ENCODE data around the gene PNMA6E.
"Not testable (repeated sequence)": the region's sequence is repeated elsewhere in the genome, so short reads cannot be mapped to it uniquely, and the experiment has no call there.

PNMA6E gene

DNA sequence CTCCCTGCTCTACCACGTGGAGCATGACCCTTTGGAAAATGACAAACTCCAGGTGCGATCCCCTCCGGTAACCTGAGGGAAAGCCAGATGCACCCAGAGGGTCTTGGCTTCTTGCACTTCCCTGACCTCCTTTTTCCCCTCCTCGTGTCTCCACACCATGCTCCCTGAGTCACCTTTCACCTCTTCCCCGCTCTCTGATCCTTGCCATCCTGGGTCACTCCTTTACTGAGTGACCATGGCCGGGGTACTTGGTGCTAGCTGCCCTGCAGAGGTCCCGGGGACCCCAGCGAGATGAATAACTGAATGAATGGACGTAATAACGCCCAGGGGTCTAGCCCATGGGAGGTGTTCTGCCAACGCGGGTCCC lies 9.7 kb upstream of the PNMA6E start:
- FAIRE-seq: peak; percentile 86
- no peak for DNase-seq (ENCODE audit: insufficient read length, low spot score)
- TF ChIP-seq POLR2A (IDR thresholded peaks at IDR 0.05; ENCODE audit: low read depth, low read length) (no peak), POU2F2 (IDR thresholded peaks at IDR 0.05; ENCODE audit: low read depth, low read length) (no peak), SPI1 (IDR thresholded peaks at IDR 0.05; ENCODE audit: low read depth, low read length) (no peak), POLR2AphosphoS5 (IDR thresholded peaks at IDR 0.05; ENCODE audit: low read depth, low read length) (no peak), TAF1 (IDR thresholded peaks at IDR 0.05; ENCODE audit: low read depth, low read length) (no peak), PAX5 (IDR thresholded peaks at IDR 0.05; ENCODE audit: insufficient read depth, low read length, severe bottlenecking) (no peak)

DNA sequence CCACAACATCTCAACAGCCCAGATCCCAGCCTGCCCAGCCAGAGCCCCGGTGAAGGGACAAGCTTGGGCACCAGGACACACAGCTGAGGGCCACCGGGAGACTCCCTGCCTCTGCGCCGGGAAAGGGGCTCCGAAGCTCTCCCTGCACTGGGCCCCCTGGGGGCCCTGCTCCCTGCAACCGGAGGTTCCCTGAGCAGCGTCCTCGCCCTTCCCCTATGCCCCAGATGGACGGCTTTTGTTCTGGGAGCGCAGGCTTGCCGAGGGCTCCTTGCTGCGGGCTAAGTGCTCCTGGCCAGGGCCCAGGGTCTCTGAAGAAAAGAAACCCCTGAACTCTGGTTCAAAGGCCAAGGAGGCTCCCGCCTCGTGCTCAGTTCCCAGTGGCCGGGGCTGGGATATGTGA lies 9.2 kb upstream of the PNMA6E start:
- no peak for DNase-seq (ENCODE audit: insufficient read length, low spot score)
- TF ChIP-seq SPI1 (IDR thresholded peaks at IDR 0.05; ENCODE audit: low read depth, low read length): no peak
- no peak for TF ChIP-seq PAX5 (IDR thresholded peaks at IDR 0.05; ENCODE audit: insufficient read depth, low read length, severe bottlenecking)
- no peak for FAIRE-seq

DNA sequence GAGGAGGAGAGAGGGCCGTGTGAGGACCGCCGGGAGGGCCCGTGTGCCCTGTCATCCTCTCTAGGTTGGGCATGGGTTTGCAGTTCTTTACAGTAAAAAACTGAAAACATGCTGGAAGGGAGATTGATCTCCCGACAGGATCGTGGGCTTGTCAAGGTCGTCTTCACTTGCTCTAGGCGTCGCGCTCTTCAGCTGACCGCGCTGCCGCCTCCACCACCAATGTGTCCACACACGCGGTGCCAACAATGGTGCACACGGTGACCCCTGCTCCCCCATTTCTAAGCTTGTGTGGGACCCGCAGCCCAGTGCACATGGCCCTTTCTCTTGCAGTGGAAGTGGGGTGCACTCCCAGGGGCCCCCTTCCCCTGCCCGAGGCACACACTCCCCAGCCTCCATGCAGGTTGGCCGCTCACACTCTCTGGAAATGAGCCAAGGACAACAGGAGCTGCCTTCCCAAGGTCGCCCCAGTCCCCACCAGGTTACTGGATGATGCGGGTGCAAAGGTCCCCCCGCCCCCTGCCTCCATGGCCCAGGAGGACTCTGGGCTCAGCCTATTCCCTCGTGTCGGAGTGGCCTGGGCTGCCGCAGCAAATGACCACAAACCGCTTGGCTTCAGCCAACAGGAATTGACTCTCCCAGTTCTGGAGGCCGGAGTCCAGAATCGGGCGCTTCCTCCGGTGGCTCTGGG lies 8.4 kb upstream of the PNMA6E start:
- no peak for FAIRE-seq
- TF ChIP-seq TAF1 (IDR thresholded peaks at IDR 0.05; ENCODE audit: low read depth, low read length): no peak
- no peak for TF ChIP-seq POLR2AphosphoS5 (IDR thresholded peaks at IDR 0.05; ENCODE audit: low read depth, low read length)
- no peak for TF ChIP-seq PAX5 (IDR thresholded peaks at IDR 0.05; ENCODE audit: insufficient read depth, low read length, severe bottlenecking)
- TF ChIP-seq POU2F2 (IDR thresholded peaks at IDR 0.05; ENCODE audit: low read depth, low read length): no peak
- TF ChIP-seq POLR2A (IDR thresholded peaks at IDR 0.05; ENCODE audit: low read depth, low read length): no peak
- TF ChIP-seq SPI1 (IDR thresholded peaks at IDR 0.05; ENCODE audit: low read depth, low read length): no peak
- DNase-seq (ENCODE audit: insufficient read length, low spot score): no peak

DNA sequence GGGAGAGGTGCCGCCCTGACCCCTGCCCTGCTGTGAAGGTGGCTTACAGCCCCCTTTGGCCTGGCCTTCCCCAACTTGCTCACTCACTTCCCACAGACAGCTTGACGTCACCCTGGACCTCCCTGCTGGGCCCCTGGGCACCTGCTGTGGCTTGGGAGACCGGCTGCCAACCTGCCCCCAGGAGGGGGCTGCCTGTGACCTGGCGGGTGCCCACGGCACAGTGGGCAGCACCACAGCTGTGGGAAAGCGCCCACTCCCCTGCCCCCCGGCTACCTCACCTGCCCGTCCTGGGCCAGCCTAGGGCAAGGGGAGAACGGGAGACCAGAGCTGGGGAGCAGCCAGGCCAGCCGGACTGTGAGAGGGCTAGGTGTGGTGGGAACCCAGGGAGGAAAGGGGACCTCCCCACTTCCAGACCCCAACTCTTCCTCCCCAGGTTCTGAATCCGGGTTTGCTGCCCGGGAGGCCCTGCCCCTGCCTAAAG lies 7.8 kb upstream of the PNMA6E start:
- DNase-seq (ENCODE audit: insufficient read length, low spot score): no peak
- no peak for FAIRE-seq

DNA sequence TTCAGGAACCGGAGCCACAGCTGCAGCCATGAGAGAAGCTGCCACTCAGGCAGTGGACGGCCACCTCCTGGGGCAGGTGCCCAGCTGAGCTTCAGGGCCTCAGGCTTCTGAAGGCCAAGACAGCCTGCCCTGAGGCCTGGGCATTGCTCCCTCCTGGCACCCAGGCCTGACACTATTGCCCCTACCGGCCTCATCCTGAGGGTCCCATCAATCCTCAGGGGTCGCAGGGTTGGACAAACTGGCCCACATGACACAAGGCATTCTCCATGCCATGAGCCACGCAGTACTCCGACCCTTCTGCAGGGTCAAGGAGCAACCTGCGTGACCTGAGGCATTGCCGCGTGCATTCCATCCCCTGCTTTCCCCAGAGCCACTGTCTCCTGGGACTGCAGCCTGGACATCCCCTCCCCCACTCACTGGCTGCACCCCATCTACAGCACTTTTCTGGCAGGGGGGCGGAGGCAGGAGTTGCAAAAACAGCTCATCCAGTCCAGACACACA lies 7.1 kb upstream of the PNMA6E start:
- DNase-seq (ENCODE audit: insufficient read length, low spot score) (no peak), FAIRE-seq (no peak)
- no peak for TF ChIP-seq PAX5 (IDR thresholded peaks at IDR 0.05; ENCODE audit: insufficient read depth, low read length, severe bottlenecking)
- TF ChIP-seq POU2F2 (IDR thresholded peaks at IDR 0.05; ENCODE audit: low read depth, low read length): no peak
- TF ChIP-seq SPI1 (IDR thresholded peaks at IDR 0.05; ENCODE audit: low read depth, low read length): no peak
- TF ChIP-seq TAF1 (IDR thresholded peaks at IDR 0.05; ENCODE audit: low read depth, low read length): no peak
- no peak for TF ChIP-seq POLR2AphosphoS5 (IDR thresholded peaks at IDR 0.05; ENCODE audit: low read depth, low read length)
- no peak for TF ChIP-seq POLR2A (IDR thresholded peaks at IDR 0.05; ENCODE audit: low read depth, low read length)

More for the DNA sequence above, 7.8 kb upstream of the PNMA6E start:
- TF ChIP-seq POLR2A (IDR thresholded peaks at IDR 0.05; ENCODE audit: low read depth, low read length) (no peak), POLR2AphosphoS5 (IDR thresholded peaks at IDR 0.05; ENCODE audit: low read depth, low read length) (no peak), SPI1 (IDR thresholded peaks at IDR 0.05; ENCODE audit: low read depth, low read length) (no peak), POU2F2 (IDR thresholded peaks at IDR 0.05; ENCODE audit: low read depth, low read length) (no peak), TAF1 (IDR thresholded peaks at IDR 0.05; ENCODE audit: low read depth, low read length) (no peak), PAX5 (IDR thresholded peaks at IDR 0.05; ENCODE audit: insufficient read depth, low read length, severe bottlenecking) (no peak)

DNA sequence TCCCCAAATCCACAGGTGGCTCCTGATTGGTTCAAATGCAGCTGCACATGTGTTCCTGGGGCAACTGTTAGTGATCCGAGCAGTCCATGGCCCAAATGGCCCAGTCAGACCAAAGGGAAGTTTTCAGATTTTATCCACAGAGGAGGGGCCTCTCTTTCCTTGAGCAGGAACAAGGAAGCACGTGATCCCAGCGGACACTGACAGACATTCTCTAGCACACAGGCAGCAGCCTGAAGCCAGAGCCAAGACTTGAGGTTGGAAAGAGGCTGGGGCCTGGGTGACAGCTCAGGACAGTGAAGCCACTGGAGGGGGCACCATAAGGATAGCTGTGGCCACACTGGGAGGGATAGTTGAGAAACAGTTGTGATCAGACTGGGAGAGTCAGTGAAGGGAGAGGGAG lies 6.6 kb upstream of the PNMA6E start:
- FAIRE-seq (no peak), DNase-seq (ENCODE audit: insufficient read length, low spot score) (no peak)
- TF ChIP-seq TAF1 (IDR thresholded peaks at IDR 0.05; ENCODE audit: low read depth, low read length): no peak
- TF ChIP-seq PAX5 (IDR thresholded peaks at IDR 0.05; ENCODE audit: insufficient read depth, low read length, severe bottlenecking): no peak
- no peak for TF ChIP-seq POU2F2 (IDR thresholded peaks at IDR 0.05; ENCODE audit: low read depth, low read length)
- TF ChIP-seq POLR2AphosphoS5 (IDR thresholded peaks at IDR 0.05; ENCODE audit: low read depth, low read length): no peak

DNA sequence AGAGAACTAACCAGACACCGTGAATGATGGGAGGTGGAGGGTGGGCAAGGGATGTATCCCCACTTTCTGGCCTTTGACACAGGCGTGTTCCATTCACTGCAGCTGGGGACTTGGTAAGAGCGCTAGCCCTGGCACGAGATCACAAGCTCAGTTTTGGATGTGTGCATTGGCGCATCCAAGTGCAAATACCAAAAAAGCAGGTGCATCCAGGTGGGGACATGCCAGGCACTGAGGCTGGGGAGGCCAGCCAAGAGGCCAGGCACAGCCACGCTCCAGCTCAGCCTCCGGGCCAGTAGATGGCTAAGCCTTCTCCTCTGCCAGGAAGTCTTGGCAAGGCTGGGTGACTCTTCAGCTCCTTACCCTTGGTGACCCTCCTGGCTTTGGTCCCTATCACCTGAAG lies 5.8 kb upstream of the PNMA6E start:
- TF ChIP-seq POLR2AphosphoS5 (IDR thresholded peaks at IDR 0.05; ENCODE audit: low read depth, low read length) (no peak), PAX5 (IDR thresholded peaks at IDR 0.05; ENCODE audit: insufficient read depth, low read length, severe bottlenecking) (no peak), TAF1 (IDR thresholded peaks at IDR 0.05; ENCODE audit: low read depth, low read length) (no peak), POU2F2 (IDR thresholded peaks at IDR 0.05; ENCODE audit: low read depth, low read length) (no peak), SPI1 (IDR thresholded peaks at IDR 0.05; ENCODE audit: low read depth, low read length) (no peak), POLR2A (IDR thresholded peaks at IDR 0.05; ENCODE audit: low read depth, low read length) (no peak)
- FAIRE-seq (no peak), DNase-seq (ENCODE audit: insufficient read length, low spot score) (no peak)

DNA sequence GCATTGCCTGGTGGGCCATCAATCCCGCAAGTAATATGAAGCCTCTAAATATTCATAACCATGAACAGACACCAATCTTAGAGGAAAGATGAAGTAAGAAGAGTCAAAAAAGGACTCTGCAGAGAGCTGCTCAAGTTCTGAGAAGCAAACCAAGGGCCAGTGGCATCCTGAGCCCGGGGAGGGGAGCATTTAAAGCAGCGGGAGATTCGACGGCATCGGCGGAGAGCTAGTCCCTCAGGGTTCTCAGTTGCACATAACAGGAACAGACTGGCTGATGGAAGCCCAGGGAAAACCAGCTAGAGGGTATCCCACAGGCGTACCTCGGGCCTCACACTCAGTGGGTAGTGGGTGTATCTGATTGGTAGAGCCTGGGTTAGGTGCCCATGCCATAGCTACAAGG lies 4.9 kb upstream of the PNMA6E start:
- no peak for DNase-seq (ENCODE audit: insufficient read length, low spot score)
- FAIRE-seq: no peak
- no peak for TF ChIP-seq POLR2A (IDR thresholded peaks at IDR 0.05; ENCODE audit: low read depth, low read length)
- no peak for TF ChIP-seq TAF1 (IDR thresholded peaks at IDR 0.05; ENCODE audit: low read depth, low read length)
- TF ChIP-seq POU2F2 (IDR thresholded peaks at IDR 0.05; ENCODE audit: low read depth, low read length): no peak
- TF ChIP-seq SPI1 (IDR thresholded peaks at IDR 0.05; ENCODE audit: low read depth, low read length): no peak
- no peak for TF ChIP-seq PAX5 (IDR thresholded peaks at IDR 0.05; ENCODE audit: insufficient read depth, low read length, severe bottlenecking)
- TF ChIP-seq POLR2AphosphoS5 (IDR thresholded peaks at IDR 0.05; ENCODE audit: low read depth, low read length): no peak

DNA sequence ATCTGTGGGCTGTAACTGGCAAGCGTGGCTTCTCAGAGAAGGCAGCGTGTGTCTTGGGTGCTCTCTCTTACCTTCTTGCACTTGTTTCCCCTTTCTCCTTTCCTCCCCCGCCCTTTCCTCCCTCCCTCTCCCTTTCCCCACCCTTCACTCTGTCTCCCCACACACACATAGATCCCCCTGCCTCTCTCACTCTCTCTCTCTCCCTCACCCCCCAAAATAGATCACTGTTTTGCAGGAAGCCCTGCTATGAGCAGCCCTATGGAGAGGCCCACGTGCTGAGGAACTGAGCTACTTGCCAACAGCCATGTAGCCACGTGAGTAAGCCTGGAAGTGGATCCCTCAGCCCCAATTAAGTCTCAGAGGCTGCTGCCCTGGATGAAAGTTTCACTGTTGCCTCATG lies 4.3 kb upstream of the PNMA6E start:
- FAIRE-seq (no peak), DNase-seq (ENCODE audit: insufficient read length, low spot score) (no peak)
- TF ChIP-seq POU2F2 (IDR thresholded peaks at IDR 0.05; ENCODE audit: low read depth, low read length) (no peak), POLR2AphosphoS5 (IDR thresholded peaks at IDR 0.05; ENCODE audit: low read depth, low read length) (no peak), POLR2A (IDR thresholded peaks at IDR 0.05; ENCODE audit: low read depth, low read length) (no peak), PAX5 (IDR thresholded peaks at IDR 0.05; ENCODE audit: insufficient read depth, low read length, severe bottlenecking) (no peak), SPI1 (IDR thresholded peaks at IDR 0.05; ENCODE audit: low read depth, low read length) (no peak), TAF1 (IDR thresholded peaks at IDR 0.05; ENCODE audit: low read depth, low read length) (no peak)

DNA sequence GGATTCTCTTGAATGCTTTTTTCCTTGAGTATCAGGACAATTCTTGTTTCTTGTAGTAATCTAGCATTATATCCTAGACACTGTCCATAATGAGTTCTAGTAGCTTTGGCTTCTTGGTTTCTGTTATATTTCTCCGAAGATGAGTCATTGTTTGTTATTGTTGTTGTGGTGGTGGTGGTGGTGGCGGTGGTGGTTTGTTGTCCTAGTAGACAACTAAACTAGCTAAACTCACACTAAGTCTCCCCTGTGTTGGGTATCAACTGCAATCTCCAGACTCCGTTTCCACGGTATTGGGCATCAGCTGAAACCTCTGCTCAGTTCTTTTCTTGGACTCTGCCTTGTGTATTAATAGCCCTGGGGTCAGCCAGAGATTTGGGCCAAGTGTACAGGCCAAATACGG lies 3.2 kb upstream of the PNMA6E start:
- FAIRE-seq: not testable (repeated sequence)

More for the DNA sequence above, 3.2 kb upstream of the PNMA6E start:
- DNase-seq (ENCODE audit: insufficient read length, low spot score): not testable (repeated sequence)

Measured in GM12891 (cell line).